ENCODE results near the gene OR2D2. TPM values are rescaled to one million over a fixed set of nuclear protein-coding genes. Genes with fewer than 3 reads are reported as not detected.

Gene OR2D2
- total and polyA plus RNA-seq, 2 of the 4 experiments (the other 2 are of a cell fraction) = 0.07 to 0.36 TPM

DNA sequence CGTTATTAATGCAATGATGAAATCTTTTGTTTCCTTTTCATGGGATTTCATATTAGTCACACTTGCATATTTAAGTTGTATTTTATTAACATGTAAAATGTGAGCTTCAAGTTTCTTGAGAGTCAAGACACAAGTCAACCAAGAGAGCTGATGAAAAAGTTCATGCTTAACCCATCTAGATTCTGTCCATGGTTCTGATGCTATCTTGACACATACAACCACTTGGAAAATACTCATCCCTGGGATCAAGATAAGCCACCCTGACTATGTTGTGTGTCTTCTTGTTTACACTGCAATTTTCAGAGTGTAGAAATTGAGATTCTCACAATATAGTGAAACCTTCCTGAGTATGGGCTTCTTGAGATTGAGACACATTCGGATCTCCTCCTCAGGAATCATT, 16.5 kb downstream of the OR2D2 start:
- no peaks in the 10 kb centered on the region for H3K27me3 ChIP-seq (ENCODE audit: control insufficient read depth, insufficient read depth, low read length)
- H4K20me1 ChIP-seq (ENCODE audit: insufficient read depth, low read length) = no peaks in the 10 kb centered on the region
- no peak overlapping the region for H2BK20ac ChIP-seq (ENCODE audit: low read depth, low read length)
- no peaks in the 10 kb centered on the region for H3K4me1 ChIP-seq (ENCODE audit: control insufficient read depth, insufficient read depth, low read length)
- no peak for TF ChIP-seq MAZ (IDR thresholded peaks at IDR 0.05; ENCODE audit: borderline replicate concordance, low read depth, low read length)
- TF ChIP-seq NFE2L2 (IDR thresholded peaks at IDR 0.05; ENCODE audit: low read depth, low read length) = no peak
- TF ChIP-seq MAFK (IDR thresholded peaks at IDR 0.05; ENCODE audit: low read depth, low read length) = no peak
- TF ChIP-seq CHD1 (IDR thresholded peaks at IDR 0.05; ENCODE audit: low read depth, low read length) = no peak
- no peak for TF ChIP-seq RCOR1 (IDR thresholded peaks at IDR 0.05; ENCODE audit: insufficient replicate concordance, low read length)
- TF ChIP-seq, protein P1, sequence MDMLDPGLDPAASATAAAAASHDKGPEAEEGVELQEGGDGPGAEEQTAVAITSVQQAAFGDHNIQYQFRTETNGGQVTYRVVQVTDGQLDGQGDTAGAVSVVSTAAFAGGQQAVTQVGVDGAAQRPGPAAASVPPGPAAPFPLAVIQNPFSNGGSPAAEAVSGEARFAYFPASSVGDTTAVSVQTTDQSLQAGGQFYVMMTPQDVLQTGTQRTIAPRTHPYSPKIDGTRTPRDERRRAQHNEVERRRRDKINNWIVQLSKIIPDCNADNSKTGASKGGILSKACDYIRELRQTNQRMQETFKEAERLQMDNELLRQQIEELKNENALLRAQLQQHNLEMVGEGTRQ (IDR thresholded peaks at IDR 0.05; ENCODE audit: low read depth, low read length) = no peak
- no peak for TF ChIP-seq CEBPB (IDR thresholded peaks at IDR 0.05; ENCODE audit: low read depth, low read length)
- TF ChIP-seq, protein P2, sequence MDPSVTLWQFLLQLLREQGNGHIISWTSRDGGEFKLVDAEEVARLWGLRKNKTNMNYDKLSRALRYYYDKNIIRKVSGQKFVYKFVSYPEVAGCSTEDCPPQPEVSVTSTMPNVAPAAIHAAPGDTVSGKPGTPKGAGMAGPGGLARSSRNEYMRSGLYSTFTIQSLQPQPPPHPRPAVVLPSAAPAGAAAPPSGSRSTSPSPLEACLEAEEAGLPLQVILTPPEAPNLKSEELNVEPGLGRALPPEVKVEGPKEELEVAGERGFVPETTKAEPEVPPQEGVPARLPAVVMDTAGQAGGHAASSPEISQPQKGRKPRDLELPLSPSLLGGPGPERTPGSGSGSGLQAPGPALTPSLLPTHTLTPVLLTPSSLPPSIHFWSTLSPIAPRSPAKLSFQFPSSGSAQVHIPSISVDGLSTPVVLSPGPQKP (IDR thresholded peaks at IDR 0.05; ENCODE audit: borderline replicate concordance, low read depth, low read length) = no peak
- TF ChIP-seq MXI1 (IDR thresholded peaks at IDR 0.05; ENCODE audit: borderline replicate concordance, low read depth, low read length) = no peak
- no peak for TF ChIP-seq RFX5 (IDR thresholded peaks at IDR 0.05; ENCODE audit: low read depth, low read length)
- TF ChIP-seq BHLHE40 (IDR thresholded peaks at IDR 0.05; ENCODE audit: low read depth, low read length) = no peak
- TF ChIP-seq SMC3 (IDR thresholded peaks at IDR 0.05; ENCODE audit: low read depth, low read length) = no peak
- no peak for TF ChIP-seq POLR2A (IDR thresholded peaks at IDR 0.05; ENCODE audit: low read depth, low read length)
- TF ChIP-seq RAD21 (IDR thresholded peaks at IDR 0.05; ENCODE audit: low read length) = no peak
- TF ChIP-seq, protein P3, sequence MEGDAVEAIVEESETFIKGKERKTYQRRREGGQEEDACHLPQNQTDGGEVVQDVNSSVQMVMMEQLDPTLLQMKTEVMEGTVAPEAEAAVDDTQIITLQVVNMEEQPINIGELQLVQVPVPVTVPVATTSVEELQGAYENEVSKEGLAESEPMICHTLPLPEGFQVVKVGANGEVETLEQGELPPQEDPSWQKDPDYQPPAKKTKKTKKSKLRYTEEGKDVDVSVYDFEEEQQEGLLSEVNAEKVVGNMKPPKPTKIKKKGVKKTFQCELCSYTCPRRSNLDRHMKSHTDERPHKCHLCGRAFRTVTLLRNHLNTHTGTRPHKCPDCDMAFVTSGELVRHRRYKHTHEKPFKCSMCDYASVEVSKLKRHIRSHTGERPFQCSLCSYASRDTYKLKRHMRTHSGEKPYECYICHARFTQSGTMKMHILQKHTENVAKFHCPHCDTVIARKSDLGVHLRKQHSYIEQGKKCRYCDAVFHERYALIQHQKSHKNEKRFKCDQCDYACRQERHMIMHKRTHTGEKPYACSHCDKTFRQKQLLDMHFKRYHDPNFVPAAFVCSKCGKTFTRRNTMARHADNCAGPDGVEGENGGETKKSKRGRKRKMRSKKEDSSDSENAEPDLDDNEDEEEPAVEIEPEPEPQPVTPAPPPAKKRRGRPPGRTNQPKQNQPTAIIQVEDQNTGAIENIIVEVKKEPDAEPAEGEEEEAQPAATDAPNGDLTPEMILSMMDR (conservative IDR thresholded peaks at IDR 0.05; ENCODE audit: low read depth, low read length) = no peak
- no peak for TF ChIP-seq FOS (IDR thresholded peaks at IDR 0.05; ENCODE audit: low read depth, low read length)
- H3K79me1 ChIP-seq (ENCODE audit: low read depth in 1 of 2, low read length in 2 of 2) = no peaks in the 10 kb centered on the region
- no peak overlapping the region for H3K14ac ChIP-seq (replicated peaks; ENCODE audit: low read depth, low read length)
- H3K9me3 ChIP-seq (ENCODE audit: control insufficient read depth, insufficient read depth, low read length) = peaks cover 3% of the 10 kb centered on the region; the same call in 1 of the 2 replicates
- no peak overlapping the region for H3K18ac ChIP-seq (ENCODE audit: low read depth, low read length)
- intact Hi-C loops (cut with micrococcal nuclease) = no loop called here
- H3K9ac ChIP-seq (ENCODE audit: low read depth, low read length) = no peak overlapping the region
- H3K36me3 ChIP-seq (ENCODE audit: control insufficient read depth, insufficient read depth, low read length) = no peaks in the 10 kb centered on the region
- no peak overlapping the region for H4K8ac ChIP-seq (ENCODE audit: low read depth in 2 of 2, low read length in 2 of 2)
- H3K56ac ChIP-seq (ENCODE audit: extremely low read depth, insufficient read depth, low read length) = no peak overlapping the region
- H2AFZ ChIP-seq (replicated peaks; ENCODE audit: low read length, poor library complexity) = no peak overlapping the region
- no peak overlapping the region for H2AK9ac ChIP-seq (replicated peaks; ENCODE audit: low read depth, low read length, poor library complexity)
- no peak overlapping the region for H3K4ac ChIP-seq (ENCODE audit: low read depth, low read length)
- no peak overlapping the region for H2AK5ac ChIP-seq (ENCODE audit: low read depth, low read length)
- no TSS peak for BruUV-seq (replicated peaks)
- H3K23ac ChIP-seq (ENCODE audit: low read depth, low read length) = no peak overlapping the region
- no peak overlapping the region for H3K4me2 ChIP-seq (ENCODE audit: low read depth, low read length)
- no peaks in the 10 kb centered on the region for H3K9me1 ChIP-seq (ENCODE audit: insufficient read depth, low read length)
- ATAC-seq (ENCODE audit: low read depth) (no peak), DNase-seq (no peak)
- dilution Hi-C loops (cut with HindIII; ENCODE audit: low sequenced_read_pairs, unreplicated experiment) = no loop called here
- H3K27ac ChIP-seq (ENCODE audit: insufficient read depth, low read length) = no peak overlapping the region
- no peak overlapping the region for H2BK15ac ChIP-seq (ENCODE audit: low read depth, low read length)
- no peak overlapping the region for H2BK5ac ChIP-seq (ENCODE audit: low read depth, low read length, poor library complexity, severe bottlenecking)
- no peak overlapping the region for H2BK120ac ChIP-seq (ENCODE audit: low read depth, low read length)
- CTCF ChIA-PET = no interaction called here
- H4K5ac ChIP-seq (ENCODE audit: low read depth, low read length) = no peak overlapping the region
- in situ Hi-C loops (cut with MboI; ENCODE audit: low sequenced_read_pairs) = no loop called here
- no peak overlapping the region for H3K4me3 ChIP-seq (ENCODE audit: insufficient read depth, low read depth, low read length)
- no peak overlapping the region for H4K91ac ChIP-seq (ENCODE audit: insufficient read depth, low read depth, low read length)
- POLR2A ChIA-PET (ENCODE audit: unreplicated experiment) = no interaction called here
- no CpG with 5 or more reads among the region's 2 CpGs for whole genome bisulfite sequencing, 2 experiments (ENCODE audit: extremely low coverage in 2 of 2, insufficient read length in 1 of 2)

Measured in IMR-90 (cell line).